ENCODE data around the gene UBE2I. TPM values are rescaled to one million over a fixed set of nuclear protein-coding genes. Genes with fewer than 3 reads are reported as not detected.

The UBE2I gene
- total RNA-seq, 2 experiments from 2014 or later = 245 to 254 TPM

DNA sequence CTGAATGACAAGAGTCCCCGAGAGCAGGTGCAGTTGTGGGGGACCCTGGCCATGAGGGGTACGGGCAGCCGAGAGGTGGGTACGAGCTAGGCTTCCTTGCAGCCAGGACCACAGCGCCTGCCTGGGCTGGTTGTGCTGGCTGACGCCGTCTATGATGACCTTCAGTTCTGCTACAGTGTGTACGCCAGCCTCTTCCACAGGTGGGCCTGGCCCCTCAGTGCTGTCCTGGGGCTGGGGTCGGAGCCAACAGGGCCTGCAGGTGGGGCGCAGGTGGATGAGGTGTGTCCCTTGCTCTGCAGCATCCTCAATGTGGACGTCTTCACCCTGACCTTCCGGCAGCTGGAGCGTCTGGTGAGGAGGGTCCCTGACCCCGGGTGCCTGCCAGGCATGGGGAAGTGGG lies 35.1 kb downstream of the UBE2I start:
- DNase-seq (no peak), ATAC-seq (no peak)
- intact Hi-C loops (cut with micrococcal nuclease) = no loop called here
- no peaks in the 10 kb centered on the region for H3K9me3 Mint-ChIP-seq
- no peak overlapping the region for H3K4me3 Mint-ChIP-seq
- TF ChIP-seq, protein P1, sequence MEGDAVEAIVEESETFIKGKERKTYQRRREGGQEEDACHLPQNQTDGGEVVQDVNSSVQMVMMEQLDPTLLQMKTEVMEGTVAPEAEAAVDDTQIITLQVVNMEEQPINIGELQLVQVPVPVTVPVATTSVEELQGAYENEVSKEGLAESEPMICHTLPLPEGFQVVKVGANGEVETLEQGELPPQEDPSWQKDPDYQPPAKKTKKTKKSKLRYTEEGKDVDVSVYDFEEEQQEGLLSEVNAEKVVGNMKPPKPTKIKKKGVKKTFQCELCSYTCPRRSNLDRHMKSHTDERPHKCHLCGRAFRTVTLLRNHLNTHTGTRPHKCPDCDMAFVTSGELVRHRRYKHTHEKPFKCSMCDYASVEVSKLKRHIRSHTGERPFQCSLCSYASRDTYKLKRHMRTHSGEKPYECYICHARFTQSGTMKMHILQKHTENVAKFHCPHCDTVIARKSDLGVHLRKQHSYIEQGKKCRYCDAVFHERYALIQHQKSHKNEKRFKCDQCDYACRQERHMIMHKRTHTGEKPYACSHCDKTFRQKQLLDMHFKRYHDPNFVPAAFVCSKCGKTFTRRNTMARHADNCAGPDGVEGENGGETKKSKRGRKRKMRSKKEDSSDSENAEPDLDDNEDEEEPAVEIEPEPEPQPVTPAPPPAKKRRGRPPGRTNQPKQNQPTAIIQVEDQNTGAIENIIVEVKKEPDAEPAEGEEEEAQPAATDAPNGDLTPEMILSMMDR (IDR thresholded peaks at IDR 0.05) = no peak
- CTCF ChIA-PET = interaction anchor here (1.1 to 1.6 kb wide), 3 partner anchors 8 to 44 kb away, joined by 3 to 5 read pairs (median 4); no protein-coding TSS in a partner anchor
- peaks cover 18% of the 10 kb centered on the region for H3K4me1 Mint-ChIP-seq (ENCODE audit: low read depth)
- no peak overlapping the region for H3K27ac Mint-ChIP-seq
- POLR2A ChIA-PET = no interaction called here
- no peaks in the 10 kb centered on the region for H3K36me3 Mint-ChIP-seq (ENCODE audit: low read depth)
- no peaks in the 10 kb centered on the region for H3K27me3 Mint-ChIP-seq

DNA sequence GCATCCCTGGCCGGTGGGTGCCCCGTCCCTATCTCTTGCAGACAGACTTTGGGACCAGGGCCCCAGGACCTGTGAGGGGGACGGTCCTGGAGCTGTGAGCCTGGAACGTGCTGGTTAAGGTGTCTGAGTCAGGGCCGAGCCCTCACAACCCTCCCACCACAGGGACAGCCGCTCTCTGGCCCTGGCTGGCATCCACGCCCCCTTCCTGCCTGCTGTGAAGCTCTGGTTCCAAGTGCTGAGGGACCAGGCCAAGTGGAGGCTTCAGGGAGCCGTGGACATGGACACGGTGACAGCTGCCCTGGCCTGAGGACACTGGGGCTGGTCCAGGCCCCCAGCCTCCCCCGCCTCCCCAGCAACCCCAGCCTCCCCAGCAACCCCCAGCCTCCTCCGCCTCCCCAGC lies 35.7 kb downstream of the UBE2I start:
- Mint-ChIP-seq H3K4me3 (no peak overlapping the region), H3K27me3 (no peaks in the 10 kb centered on the region), H3K36me3 (ENCODE audit: low read depth) (no peaks in the 10 kb centered on the region), H3K9me3 (no peaks in the 10 kb centered on the region), H3K4me1 (ENCODE audit: low read depth) (peaks cover 20% of the 10 kb centered on the region), H3K27ac (no peak overlapping the region)
- DNase-seq (no peak), ATAC-seq (no peak)
- ChIA-PET CTCF (interaction anchor here (1.1 to 1.6 kb wide), 3 partner anchors 9 to 44 kb away, joined by 3 to 5 read pairs (median 4); no protein-coding TSS in a partner anchor), POLR2A (no interaction called here)
- TF ChIP-seq, protein P1 (IDR thresholded peaks at IDR 0.05) = no peak
- intact Hi-C loops (cut with micrococcal nuclease) = no loop called here

DNA sequence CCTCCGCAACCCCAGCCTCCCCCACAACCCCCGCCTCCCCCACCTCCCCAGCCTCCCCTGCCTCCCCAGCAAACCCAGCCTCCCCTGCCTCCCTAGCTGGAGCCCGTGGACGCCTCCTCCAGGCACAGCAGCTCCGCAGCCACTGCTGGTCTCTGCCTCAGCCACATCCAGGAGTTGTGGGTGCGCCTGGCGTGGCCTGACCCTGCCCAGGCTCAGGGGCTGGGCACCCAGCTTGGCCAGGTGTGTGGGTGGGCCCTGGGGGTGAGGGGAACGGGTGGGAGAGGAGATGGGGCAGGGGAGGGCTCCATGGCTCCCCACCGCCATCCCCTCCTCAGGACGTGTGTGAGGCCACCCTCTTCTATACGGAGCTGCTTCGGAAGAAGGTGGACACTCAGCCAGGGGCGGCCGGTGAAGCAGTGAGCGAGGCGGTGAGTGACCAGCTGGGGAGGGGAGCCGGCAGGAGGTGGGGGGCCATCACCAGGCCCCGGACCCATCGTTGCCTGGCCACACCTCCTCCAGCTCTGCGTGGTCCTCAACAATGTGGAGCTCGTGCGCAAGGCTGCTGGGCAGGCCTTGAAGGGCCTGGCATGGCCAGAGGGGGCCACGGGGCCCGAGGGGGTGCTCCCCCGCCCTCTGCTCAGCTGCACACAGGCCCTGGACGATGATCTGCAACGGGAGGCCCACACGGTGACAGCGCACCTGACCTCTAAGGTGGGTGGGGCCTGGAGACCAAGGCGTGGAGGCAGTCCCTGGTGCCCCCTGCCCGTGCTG lies 36.4 kb downstream of the UBE2I start:
- Mint-ChIP-seq H3K27me3 (no peaks in the 10 kb centered on the region), H3K27ac (no peak overlapping the region), H3K4me3 (no peak overlapping the region), H3K4me1 (ENCODE audit: low read depth) (peaks cover 27% of the 10 kb centered on the region), H3K36me3 (ENCODE audit: low read depth) (no peaks in the 10 kb centered on the region), H3K9me3 (no peaks in the 10 kb centered on the region)
- TF ChIP-seq, protein P1 (IDR thresholded peaks at IDR 0.05) = no peak
- CTCF ChIA-PET = interaction anchor here (1.1 to 1.4 kb wide), 3 partner anchors 9 to 18 kb away, joined by 3 to 5 read pairs (median 3); no protein-coding TSS in a partner anchor
- intact Hi-C loops (cut with micrococcal nuclease) = no loop called here
- POLR2A ChIA-PET = interaction anchor here (1.0 kb wide), 1 partner anchor 75 kb away, joined by 5 read pairs; the partner anchor contains the start of gene UQCC4
- no peak for ATAC-seq
- no peak for DNase-seq

DNA sequence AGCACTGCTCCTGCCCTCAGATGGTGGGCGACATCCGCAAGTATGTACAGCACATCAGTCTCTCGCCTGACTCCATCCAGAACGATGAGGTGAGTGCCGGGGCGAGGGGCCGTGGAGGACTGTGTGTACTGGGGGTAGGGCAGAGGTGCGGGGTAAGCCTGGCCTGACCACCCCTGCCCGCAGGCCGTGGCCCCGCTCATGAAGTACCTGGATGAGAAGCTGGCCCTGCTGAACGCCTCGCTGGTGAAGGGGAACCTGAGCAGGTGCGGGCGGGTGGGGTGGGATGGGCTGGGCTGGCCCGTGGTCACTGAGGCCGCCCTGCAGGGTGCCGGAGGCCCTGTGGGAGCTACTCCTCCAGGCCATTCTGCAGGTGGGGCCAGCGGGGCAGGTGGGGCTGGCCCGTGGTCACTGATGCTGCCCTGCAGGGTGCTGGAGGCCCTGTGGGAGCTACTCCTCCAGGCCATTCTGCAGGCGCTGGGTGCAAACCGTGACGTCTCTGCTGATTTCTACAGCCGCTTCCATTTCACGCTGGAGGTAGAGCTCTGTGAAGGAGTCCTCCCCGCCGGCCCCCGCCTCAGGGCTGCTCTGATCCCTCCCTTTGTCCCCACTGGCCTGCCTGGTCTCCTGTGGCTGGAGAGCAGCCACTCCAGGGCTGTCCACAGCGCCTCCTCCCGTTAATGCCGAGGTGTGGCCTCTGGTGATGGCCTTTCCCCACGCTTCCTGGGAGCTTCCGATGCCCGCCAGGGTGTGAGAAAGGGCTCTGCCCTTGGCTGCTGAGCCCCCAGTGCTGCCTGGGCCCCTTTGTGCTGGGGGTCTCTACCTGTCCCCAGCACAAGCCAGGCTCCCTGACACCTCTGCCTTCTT lies 37.2 kb downstream of the UBE2I start:
- H3K4me3 Mint-ChIP-seq = no peak overlapping the region
- CTCF ChIA-PET = interaction anchor here (0.5 to 1.2 kb wide), 2 partner anchors 17 to 693 kb away, joined by 3 read pairs; no protein-coding TSS in a partner anchor
- POLR2A ChIA-PET = interaction anchor here (0.8 to 1.0 kb wide), 3 partner anchors 14 to 74 kb away, joined by 3 to 5 read pairs (median 3); partner anchors contain the start of gene UQCC4
- no peaks in the 10 kb centered on the region for H3K9me3 Mint-ChIP-seq
- no peaks in the 10 kb centered on the region for H3K27me3 Mint-ChIP-seq
- TF ChIP-seq, protein P1 (IDR thresholded peaks at IDR 0.05) = no peak
- no peak for DNase-seq
- peaks cover 2% of the 10 kb centered on the region for H3K36me3 Mint-ChIP-seq (ENCODE audit: low read depth)
- H3K27ac Mint-ChIP-seq = no peak overlapping the region
- no peak for ATAC-seq
- peaks cover 27% of the 10 kb centered on the region for H3K4me1 Mint-ChIP-seq (ENCODE audit: low read depth)
- intact Hi-C loops (cut with micrococcal nuclease) = no loop called here

All from activated CD8-positive, alpha-beta T cell treated with anti-CD3 and anti-CD28 coated beads for 36 hours (primary cell).